Measurements from ENCODE around the gene STAMBP. TPM values are rescaled to one million over a fixed set of nuclear protein-coding genes. Genes with fewer than 3 reads are reported as not detected.

The STAMBP gene
- total RNA-seq, 1 donor from 2014 or later: 39.1 TPM

DNA sequence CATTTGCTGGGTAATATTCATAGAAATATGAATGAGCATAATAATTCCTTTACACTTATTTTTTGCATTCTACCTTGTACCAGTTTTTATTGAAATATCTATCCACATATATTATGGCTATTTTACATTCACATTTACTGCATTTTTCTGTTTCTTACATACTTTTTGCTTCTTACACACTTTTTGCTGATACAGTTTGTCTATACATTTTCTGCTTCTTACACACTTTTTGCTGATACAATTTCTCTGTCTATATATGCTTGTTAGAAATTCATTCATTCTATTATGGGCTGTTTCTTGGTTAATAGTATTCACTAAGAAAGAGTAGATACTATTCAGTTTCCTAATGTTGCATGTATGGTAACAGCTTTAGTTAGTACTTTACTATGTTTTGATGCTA is 16.9 kb upstream of the STAMBP start:
- no peaks in the 10 kb centered on the region for H3K4me1 Mint-ChIP-seq (ENCODE audit: unreplicated experiment)
- no peaks in the 10 kb centered on the region for H3K9me3 Mint-ChIP-seq (ENCODE audit: unreplicated experiment)
- peaks cover 49% of the 10 kb centered on the region for H3K27me3 Mint-ChIP-seq (ENCODE audit: unreplicated experiment)
- DNase-seq (ENCODE audit: extremely low spot score, unreplicated experiment): no peak
- TF ChIP-seq, protein P1, sequence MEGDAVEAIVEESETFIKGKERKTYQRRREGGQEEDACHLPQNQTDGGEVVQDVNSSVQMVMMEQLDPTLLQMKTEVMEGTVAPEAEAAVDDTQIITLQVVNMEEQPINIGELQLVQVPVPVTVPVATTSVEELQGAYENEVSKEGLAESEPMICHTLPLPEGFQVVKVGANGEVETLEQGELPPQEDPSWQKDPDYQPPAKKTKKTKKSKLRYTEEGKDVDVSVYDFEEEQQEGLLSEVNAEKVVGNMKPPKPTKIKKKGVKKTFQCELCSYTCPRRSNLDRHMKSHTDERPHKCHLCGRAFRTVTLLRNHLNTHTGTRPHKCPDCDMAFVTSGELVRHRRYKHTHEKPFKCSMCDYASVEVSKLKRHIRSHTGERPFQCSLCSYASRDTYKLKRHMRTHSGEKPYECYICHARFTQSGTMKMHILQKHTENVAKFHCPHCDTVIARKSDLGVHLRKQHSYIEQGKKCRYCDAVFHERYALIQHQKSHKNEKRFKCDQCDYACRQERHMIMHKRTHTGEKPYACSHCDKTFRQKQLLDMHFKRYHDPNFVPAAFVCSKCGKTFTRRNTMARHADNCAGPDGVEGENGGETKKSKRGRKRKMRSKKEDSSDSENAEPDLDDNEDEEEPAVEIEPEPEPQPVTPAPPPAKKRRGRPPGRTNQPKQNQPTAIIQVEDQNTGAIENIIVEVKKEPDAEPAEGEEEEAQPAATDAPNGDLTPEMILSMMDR (IDR thresholded peaks at IDR 0.05): no peak
- no peak overlapping the region for H3K4me3 Mint-ChIP-seq (ENCODE audit: unreplicated experiment)
- H3K27ac Mint-ChIP-seq (ENCODE audit: unreplicated experiment): no peak overlapping the region
- H3K36me3 Mint-ChIP-seq (ENCODE audit: unreplicated experiment): no peaks in the 10 kb centered on the region

DNA sequence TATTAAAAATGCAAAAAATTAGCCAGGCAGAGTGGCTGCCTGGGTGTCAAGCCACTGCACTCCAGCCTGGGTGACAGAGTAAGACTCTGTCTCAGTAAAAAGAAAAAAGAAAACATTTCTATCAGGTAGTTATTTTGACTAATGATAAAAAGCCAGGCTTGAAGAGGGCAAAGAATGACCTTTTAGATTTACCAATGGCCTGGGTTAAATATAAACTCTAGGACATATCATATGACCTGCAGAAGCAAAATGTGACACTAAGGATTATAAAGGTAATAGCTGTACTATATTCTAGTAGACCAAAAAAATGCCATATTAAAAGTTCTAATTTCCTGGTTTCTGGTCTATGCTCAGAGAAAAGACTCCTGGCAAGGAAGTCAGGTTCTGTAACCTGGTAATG is 16.1 kb upstream of the STAMBP start:
- Mint-ChIP-seq H3K4me3 (ENCODE audit: unreplicated experiment) (no peak overlapping the region), H3K27ac (ENCODE audit: unreplicated experiment) (no peak overlapping the region), H3K36me3 (ENCODE audit: unreplicated experiment) (no peaks in the 10 kb centered on the region), H3K9me3 (ENCODE audit: unreplicated experiment) (no peaks in the 10 kb centered on the region), H3K27me3 (ENCODE audit: unreplicated experiment) (peaks cover 49% of the 10 kb centered on the region), H3K4me1 (ENCODE audit: unreplicated experiment) (no peaks in the 10 kb centered on the region)
- no peak for DNase-seq (ENCODE audit: extremely low spot score, unreplicated experiment)
- TF ChIP-seq, protein P1 (IDR thresholded peaks at IDR 0.05): no peak

DNA sequence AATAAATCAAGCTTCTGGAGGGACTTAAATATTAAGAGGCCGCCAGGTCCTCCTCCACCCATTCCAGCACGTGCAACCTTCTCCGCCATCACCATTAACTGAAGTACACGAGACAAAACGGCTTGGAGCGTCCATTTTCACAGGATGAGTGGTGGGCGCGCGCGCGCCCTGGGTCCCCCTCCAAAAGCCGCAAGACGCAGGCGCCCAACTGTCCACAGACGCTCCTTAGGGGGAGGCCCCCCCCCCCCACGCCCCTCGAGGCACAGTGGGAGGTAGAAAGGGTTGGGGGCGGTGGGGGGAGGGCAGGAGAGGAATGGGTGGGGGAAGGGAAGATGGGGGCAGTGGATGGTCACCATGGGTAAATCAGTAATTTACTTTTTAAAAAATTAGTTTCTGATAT is 10.5 kb upstream of the STAMBP start:
- Mint-ChIP-seq H3K36me3 (ENCODE audit: unreplicated experiment) (no peaks in the 10 kb centered on the region), H3K4me1 (ENCODE audit: unreplicated experiment) (no peaks in the 10 kb centered on the region), H3K9me3 (ENCODE audit: unreplicated experiment) (no peaks in the 10 kb centered on the region), H3K27me3 (ENCODE audit: unreplicated experiment) (peaks cover 70% of the 10 kb centered on the region), H3K4me3 (ENCODE audit: unreplicated experiment) (no peak overlapping the region), H3K27ac (ENCODE audit: unreplicated experiment) (no peak overlapping the region)
- TF ChIP-seq, protein P1 (IDR thresholded peaks at IDR 0.05): no peak
- no peak for DNase-seq (ENCODE audit: extremely low spot score, unreplicated experiment)

DNA sequence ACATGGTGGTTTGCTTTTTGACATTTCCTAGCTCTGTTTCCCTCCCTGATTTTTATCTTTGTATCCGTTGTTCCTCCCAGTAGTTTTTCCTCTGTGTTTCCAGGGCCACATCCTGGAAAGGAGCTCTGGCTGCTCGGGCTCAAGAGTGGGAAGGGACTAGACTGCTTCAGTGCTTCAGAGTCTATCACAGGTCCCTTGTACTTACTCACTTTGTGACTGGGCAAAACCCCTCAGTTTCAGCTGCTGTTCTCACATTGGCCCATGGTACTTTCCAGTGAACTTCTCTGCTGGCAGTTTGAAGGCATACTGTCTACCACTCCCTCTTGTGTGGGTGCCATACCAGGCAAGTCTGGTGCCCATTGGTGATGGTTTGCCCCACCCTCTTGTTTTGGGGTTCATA is 7.5 kb upstream of the STAMBP start:
- TF ChIP-seq, protein P1 (IDR thresholded peaks at IDR 0.05): no peak
- Mint-ChIP-seq H3K27ac (ENCODE audit: unreplicated experiment) (no peak overlapping the region), H3K27me3 (ENCODE audit: unreplicated experiment) (peaks cover 48% of the 10 kb centered on the region)

DNA sequence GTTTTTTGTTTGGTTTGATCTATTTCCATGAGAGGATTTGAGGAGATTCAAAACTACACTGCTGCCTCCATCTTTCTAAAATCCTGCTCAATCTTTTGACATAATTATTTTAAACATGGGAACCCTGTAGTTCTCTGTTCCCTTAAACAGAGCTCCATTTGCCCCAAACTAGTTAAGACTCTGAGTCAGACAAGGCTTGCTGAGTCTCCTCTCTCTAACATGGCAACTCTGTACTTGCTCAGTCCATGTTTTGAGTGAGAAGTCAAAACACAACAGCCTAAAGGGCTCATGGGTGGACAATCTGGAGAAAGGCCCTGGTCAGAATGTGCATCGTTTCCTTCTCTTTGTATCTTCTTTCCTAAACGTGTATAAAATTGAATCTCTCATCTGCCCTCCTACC is 7.1 kb upstream of the STAMBP start:
- H3K36me3 Mint-ChIP-seq (ENCODE audit: unreplicated experiment): no peaks in the 10 kb centered on the region
- TF ChIP-seq, protein P1 (IDR thresholded peaks at IDR 0.05): no peak
- peaks cover 7% of the 10 kb centered on the region for H3K4me1 Mint-ChIP-seq (ENCODE audit: unreplicated experiment)
- no peak for DNase-seq (ENCODE audit: extremely low spot score, unreplicated experiment)
- no peak overlapping the region for H3K27ac Mint-ChIP-seq (ENCODE audit: unreplicated experiment)
- no peaks in the 10 kb centered on the region for H3K9me3 Mint-ChIP-seq (ENCODE audit: unreplicated experiment)
- peaks cover 43% of the 10 kb centered on the region for H3K27me3 Mint-ChIP-seq (ENCODE audit: unreplicated experiment)
- no peak overlapping the region for H3K4me3 Mint-ChIP-seq (ENCODE audit: unreplicated experiment)

More for the DNA sequence above, 7.5 kb upstream of the STAMBP start:
- Mint-ChIP-seq H3K4me1 (ENCODE audit: unreplicated experiment) (peaks cover 7% of the 10 kb centered on the region), H3K4me3 (ENCODE audit: unreplicated experiment) (no peak overlapping the region), H3K9me3 (ENCODE audit: unreplicated experiment) (no peaks in the 10 kb centered on the region), H3K36me3 (ENCODE audit: unreplicated experiment) (no peaks in the 10 kb centered on the region)
- DNase-seq (ENCODE audit: extremely low spot score, unreplicated experiment): no peak

All from osteocyte (in vitro differentiated cells).